Ectodermal cell (in vitro differentiated cells): ENCODE data around the gene PODN.

Experiments used
- H3K27ac ChIP-seq: 2 replicates; pipeline ENCODE4 v1.7.0; 2013; ENCODE audit warnings: mild to moderate bottlenecking, low read depth, low read length; ENCODE audit not compliant: insufficient read depth, poor library complexity, severe bottlenecking
- H3K27me3 ChIP-seq: 2 replicates; pipeline ENCODE4 v1.7.0; 2013; ENCODE audit warnings: mild to moderate bottlenecking, low read length; ENCODE audit not compliant: insufficient read depth, control insufficient read depth, poor library complexity, severe bottlenecking
- H3K36me3 ChIP-seq: one replicate; pipeline ENCODE4 v1.7.0; 2013; ENCODE audit warnings: low read length; ENCODE audit not compliant: control insufficient read depth, insufficient read depth
- H3K4me1 ChIP-seq: one replicate; pipeline ENCODE4 v1.7.0; 2013; ENCODE audit warnings: low read length; ENCODE audit not compliant: control insufficient read depth, insufficient read depth
- H3K4me3 ChIP-seq: 2 replicates; pipeline ENCODE4 v1.7.0; 2013; ENCODE audit warnings: low read depth, low read length, control low read depth; ENCODE audit not compliant: insufficient read depth
- H3K9me3 ChIP-seq: 2 replicates; pipeline ENCODE4 v1.7.0; 2013; ENCODE audit warnings: mild to moderate bottlenecking, low read length, moderate library complexity; ENCODE audit not compliant: control insufficient read depth
- WGBS, 2 experiments: methylation state at CpG; one replicate each; pipeline ENCODE4 v1.1.7; 2013; ENCODE audit warnings: missing lambda C conversion rate in 2 of 2; 5-methylcytosine and 5-hydroxymethylcytosine counted together

PODN gene

GRCh38 chr1:53133261-53134041 is 71.4 kb downstream of the PODN start:
- Histone ChIP-seq H3K27ac (no peak overlapping the region), H3K4me1 (peaks cover 9% of the 10 kb centered on the region), H3K9me3 (peaks cover 2% of the 10 kb centered on the region), H3K27me3 (no peaks in the 10 kb centered on the region), H3K36me3 (no peaks in the 10 kb centered on the region), H3K4me3 (no peak overlapping the region)
- 90 to 91% methylated on average over 8 of the region's 9 CpGs for WGBS, 2 experiments

DNA sequence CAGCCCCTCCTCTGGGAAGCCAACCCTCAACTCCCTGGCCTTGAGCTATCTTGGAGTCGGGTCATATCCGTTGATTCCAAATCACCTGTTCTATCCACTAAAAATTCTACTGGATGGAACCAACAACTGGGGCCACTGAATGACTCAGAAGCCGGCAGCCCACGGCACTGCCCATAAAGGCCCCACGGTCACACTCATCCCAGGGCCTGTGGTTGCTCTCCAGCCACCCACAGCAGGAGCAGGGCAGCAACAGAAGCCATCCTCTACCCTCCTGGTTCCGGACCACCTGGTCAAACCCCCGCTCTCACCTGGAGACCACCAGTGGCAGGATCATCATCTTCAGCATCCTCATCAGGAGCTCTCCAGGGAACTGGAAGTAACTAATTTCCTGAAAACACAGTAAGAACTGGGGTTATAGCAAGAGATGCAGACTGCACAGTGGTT is 72.1 kb downstream of the PODN start:
- Histone ChIP-seq H3K4me1 (peaks cover 9% of the 10 kb centered on the region), H3K27ac (no peak overlapping the region), H3K27me3 (no peaks in the 10 kb centered on the region), H3K4me3 (no peak overlapping the region), H3K36me3 (no peaks in the 10 kb centered on the region), H3K9me3 (peaks cover 2% of the 10 kb centered on the region)
- 96 to 97% methylated on average over 7 of the region's 7 CpGs for WGBS, 2 experiments
